ENCODE results near the gene SPACA5.
"Not testable (repeated sequence)": the region's sequence is repeated elsewhere in the genome, so short reads cannot be mapped to it uniquely, and the experiment has no call there.

Gene SPACA5

GRCh38 chrX:48006688-48007087 is at the start of gene SPACA5:
SPACA5 (plus strand) TSS chrX:48006988; CDS start chrX:48007803, 815 bp downstream.
- not testable (repeated sequence) for DNase-seq (ENCODE audit: low read depth in 1 of 2, low spot score in 1 of 2)

- not testable (repeated sequence) for DNase-seq (ENCODE audit: low read depth in 1 of 2, low spot score in 1 of 2)
Observed at GRCh38 chrX:47958206-47958605, 48.6 kb upstream of the SPACA5 start.

DNA sequence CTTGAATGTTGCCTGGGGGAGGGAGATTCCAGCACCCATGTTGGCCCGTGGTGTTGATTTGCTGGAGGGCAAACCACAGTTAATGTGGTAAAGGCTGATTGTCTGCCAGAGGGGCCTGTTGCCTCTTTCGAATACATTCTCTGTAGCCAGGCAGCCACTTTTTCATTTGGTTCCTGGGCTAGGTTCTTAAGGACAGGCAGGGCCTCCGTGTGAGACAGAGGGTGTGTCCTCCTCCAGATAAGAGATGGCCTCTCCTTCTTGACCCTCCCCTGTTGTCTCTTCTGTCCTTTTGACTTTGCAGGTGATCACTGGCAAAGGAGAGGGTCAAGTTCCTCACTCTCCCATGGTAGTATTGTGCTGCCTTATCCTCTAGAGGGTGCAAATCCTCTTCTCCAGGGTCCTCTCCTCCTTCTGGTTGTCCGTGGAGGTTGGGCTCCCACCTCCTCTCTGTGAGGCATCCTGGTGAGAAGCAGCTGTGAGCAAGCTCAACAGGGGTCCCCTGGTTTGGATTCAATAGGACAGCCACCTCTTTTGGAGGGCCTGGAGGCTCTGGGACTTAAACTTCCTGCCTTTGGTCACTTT is 47.9 kb upstream of the SPACA5 start:
- no peak for DNase-seq (ENCODE audit: low read depth in 1 of 2, low spot score in 1 of 2)

DNA sequence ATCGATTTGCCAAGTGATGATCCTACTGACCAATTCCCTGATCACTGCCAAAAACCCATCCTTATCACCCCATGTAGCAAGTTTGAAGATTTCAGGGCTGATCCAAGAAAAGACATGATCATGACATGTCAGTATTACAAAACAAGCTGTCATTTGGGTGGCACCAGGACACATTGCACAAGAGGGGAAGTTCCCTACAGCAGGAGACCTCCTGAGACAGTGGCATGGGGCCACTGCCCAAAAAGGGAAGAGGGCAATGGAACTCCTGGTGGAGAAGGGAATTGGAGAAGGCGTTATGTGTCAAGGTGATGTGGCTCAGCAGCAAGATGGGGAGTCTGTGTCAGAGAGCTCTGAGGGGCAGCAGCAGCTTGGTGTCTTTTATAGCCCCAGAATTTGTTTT is 46.4 kb upstream of the SPACA5 start:
- DNase-seq (ENCODE audit: low read depth in 1 of 2, low spot score in 1 of 2): no peak

DNA sequence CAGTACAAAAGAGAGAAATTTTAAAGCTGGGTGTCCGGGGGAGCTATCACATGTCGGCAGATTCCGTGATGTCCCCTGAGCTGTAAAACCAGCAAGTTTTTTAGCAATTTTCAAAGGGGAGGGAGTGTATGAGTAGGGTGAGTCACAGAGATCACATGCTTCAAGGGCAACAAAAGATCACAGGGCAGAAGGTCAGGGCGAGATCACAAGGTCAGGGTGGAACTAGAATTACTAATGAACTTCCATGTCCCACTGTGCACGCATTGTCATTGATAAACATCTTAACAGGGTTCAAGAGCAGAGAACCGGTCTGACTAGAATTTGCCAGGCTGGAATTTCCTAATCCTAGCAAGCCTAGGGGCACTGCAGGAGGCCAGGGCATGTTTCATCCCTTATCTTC is 45.0 kb upstream of the SPACA5 start:
- DNase-seq (ENCODE audit: low read depth in 1 of 2, low spot score in 1 of 2): not testable (repeated sequence)

GRCh38 chrX:47965526-47965925 is 41.3 kb upstream of the SPACA5 start:
- not testable (repeated sequence) for DNase-seq (ENCODE audit: low read depth in 1 of 2, low spot score in 1 of 2)

DNA sequence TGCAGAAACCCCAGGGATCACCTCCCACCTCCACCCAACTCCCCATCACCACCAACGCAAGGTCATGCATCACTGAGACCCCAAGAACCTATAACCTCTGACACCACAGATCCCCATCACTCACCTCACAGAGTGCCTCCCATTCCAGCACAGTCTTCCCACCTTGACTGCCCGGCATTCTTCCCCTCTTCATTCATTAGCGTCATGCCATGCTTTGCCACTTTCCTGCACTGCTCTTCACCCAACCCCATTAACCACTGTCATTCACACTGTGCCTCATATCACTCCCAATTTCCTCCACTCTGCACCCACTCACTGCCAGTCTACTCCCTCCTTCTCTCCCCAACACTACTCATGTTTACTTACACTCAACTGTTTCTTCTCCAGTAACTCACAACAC is 33.6 kb upstream of the SPACA5 start:
- DNase-seq (ENCODE audit: low read depth in 1 of 2, low spot score in 1 of 2): no peak

GRCh38 chrX:47976254-47977151 is 30.3 kb upstream of the SPACA5 start:
- no peak for DNase-seq (ENCODE audit: low read depth in 1 of 2, low spot score in 1 of 2)

- DNase-seq (ENCODE audit: low read depth in 1 of 2, low spot score in 1 of 2): no peak
Observed at GRCh38 chrX:47991263-47992094, 15.3 kb upstream of the SPACA5 start.

- no peak for DNase-seq (ENCODE audit: low read depth in 1 of 2, low spot score in 1 of 2)
Observed at GRCh38 chrX:47992095-47992380, 14.8 kb upstream of the SPACA5 start.

GRCh38 chrX:47992669-47993068 is 14.1 kb upstream of the SPACA5 start:
- DNase-seq (ENCODE audit: low read depth in 1 of 2, low spot score in 1 of 2): no peak

DNA sequence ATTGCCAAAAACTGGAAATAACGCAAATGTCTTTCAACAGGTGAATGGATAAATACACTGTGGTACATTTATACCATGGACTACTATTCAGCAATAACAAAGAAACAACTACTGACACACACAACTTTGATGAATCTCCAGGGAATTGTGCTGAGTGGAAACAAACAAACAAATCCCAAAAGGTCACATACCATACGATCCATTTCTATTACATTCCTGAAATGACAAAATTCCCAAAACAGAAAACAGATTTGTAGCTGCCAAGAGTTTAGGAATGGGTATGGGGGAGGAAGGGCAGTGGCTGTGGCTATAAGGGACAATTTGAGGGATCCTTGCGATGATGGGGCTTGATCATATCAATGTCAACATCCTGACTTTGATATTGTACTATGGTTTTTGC is 5.5 kb upstream of the SPACA5 start:
- no peak for DNase-seq (ENCODE audit: low read depth in 1 of 2, low spot score in 1 of 2)

- no peak for DNase-seq (ENCODE audit: low read depth in 1 of 2, low spot score in 1 of 2)
Observed at GRCh38 chrX:48002319-48002718, 4.5 kb upstream of the SPACA5 start.

DNA sequence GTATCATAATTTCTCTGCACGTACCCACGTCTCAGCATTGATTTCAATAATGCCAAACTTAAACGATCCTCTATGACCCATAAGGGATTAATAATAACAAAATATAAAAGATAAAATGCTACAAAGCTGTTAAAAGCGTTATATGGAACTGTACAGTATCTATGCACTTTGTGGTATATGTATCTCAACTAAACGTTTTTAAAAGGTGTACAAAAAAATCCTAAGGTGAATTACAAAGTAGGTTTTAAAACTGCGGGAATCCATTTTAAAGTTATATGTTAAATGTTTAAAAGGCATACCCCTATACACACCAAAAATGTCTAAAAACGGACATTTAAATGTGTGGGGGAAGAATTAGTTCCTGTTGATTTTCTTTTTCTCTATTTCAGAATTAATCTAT is 3.9 kb upstream of the SPACA5 start:
- no peak for DNase-seq (ENCODE audit: low read depth in 1 of 2, low spot score in 1 of 2)

DNA sequence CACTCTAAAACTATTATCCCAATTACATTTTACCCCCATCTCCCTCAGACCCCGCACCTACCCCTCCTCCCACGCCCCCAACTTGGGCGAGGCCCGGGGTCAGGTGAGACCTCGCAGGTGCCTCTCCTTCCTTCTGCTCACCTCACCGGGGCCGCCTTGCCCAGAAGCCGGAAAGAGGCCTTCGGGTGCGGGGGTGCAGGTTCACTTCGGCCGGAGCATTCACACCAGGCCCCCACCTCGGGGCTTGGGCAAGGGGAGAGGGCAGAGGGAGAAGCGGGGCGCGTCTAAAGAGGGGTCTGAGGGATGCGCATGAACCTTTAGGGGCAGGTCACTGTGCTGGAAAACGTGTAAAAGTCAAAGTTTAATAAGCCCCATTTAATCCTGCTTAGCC is 3.4 kb upstream of the SPACA5 start:
- no peak for DNase-seq (ENCODE audit: low read depth in 1 of 2, low spot score in 1 of 2)

DNA sequence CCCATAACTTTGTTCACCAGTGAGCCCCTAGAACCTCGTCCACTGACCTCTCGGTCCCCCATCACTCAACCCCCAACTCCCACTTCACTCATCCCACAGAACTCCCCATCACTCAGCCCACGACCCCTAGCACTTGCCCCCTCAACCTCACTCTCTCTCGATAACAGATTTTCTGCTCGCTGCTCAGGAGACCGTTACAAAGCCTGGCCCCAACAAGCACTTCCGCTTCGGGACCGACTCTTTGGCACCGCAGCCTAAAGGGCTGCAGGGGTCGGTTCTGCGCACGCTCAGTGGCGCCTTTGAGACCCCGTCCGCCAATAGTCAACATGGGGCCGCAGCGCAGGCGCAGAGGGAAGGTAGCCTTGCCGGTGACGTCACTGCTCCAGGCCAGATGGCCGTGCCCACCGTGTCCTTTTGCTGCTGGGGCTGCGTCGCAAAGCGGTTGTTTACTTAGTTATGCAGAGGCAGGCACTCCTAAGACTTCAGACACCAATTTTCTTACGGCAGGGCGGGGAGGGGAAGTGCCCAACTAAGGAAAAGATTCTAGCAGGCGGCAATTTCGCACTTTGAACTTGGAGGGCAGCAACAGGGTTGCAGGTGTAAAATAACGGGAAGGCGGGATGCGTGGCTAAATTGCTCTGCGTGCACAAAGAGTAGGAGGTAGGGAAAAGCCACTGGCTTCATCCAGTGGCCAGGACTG is 2.9 kb upstream of the SPACA5 start, which contains the start of gene ZNF182:
Gene ZNF182, minus strand, starts transcription at position 232 of the 700 bp plus-strand sequence. CDS start 1,380 bp downstream, outside the sequence.
- DNase-seq (ENCODE audit: low read depth in 1 of 2, low spot score in 1 of 2): peak; percentile 79 to 83

DNA sequence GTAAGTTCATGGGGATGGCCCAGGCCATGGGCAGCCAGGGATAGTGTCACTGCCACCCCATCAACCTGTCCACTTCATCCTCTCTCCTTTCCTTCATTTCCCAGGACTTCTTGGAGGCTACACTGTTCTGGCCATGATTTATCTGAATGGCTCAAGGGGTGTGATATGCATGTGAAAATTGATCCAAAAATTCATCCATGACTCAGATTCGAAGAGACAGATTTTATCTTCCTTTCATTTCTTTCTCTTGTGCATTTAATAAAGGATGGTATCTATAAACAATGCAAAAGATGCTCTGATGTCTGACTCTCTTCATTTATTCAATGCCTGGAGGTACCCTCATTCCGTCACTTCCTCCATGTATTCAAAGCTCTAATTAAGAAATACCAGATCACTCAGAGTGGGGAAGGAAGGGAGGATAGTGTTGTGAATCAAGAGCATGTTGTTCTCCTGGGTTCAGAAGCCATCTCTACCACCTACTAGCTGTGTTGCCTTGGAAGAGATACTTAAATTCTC is 2.7 kb downstream of the SPACA5 start:
- DNase-seq (ENCODE audit: low read depth in 1 of 2, low spot score in 1 of 2): not testable (repeated sequence)

DNA sequence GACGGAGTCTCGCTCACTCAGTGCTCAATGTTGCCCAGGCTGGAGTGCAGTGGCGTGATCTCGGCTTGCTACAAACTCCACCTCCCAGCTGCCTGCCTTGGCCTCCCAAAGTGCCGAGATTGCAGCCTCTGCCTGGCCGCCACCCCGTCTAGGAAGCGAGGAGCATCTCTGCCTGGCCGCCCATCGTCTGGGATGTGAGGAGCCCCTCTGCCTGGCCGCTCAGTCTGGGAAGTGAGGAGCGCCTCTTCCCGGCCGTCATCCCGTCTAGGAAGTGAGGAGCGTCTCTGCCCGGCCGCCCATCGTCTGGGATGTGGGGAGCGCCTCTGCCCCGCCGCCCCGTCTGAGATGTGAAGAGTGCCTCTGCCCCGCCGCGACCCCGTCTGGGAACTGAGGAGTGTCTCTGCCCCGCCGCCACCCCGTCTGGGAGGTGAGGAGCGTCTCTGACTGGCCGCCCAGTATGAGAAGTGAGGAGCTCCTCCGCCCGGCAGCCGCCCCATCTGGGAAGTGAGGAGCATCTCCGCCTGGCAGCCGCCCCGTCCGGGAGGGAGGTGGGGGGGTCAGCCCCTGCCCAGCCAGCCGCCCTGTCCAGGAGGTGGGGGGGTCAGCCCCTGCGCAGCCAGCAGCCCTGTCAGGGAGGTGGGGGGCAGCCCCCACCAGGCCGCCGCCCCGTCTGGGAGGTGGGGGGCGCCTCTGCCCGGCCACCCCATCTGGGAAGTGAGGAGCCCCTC is 10.0 kb downstream of the SPACA5 start:
- DNase-seq (ENCODE audit: low read depth in 1 of 2, low spot score in 1 of 2): not testable (repeated sequence)

DNA sequence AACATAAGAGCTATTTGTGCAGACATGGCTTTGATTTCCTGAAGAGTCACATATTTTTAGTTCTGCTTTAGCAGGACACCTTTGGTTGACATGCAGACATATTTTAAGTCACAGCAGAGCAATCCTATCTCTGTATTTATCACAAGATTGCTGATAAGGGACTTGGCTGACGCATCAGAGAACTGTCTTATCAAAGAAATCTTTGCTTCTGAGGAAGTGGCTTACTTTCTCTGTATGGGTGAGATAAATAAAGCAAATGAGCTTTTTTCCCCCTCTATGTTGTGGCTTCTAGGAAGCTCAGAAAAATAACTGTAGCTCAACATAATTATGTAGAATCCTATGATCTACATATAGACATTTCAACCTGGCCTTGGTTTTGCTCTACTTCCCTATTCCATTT is 13.1 kb downstream of the SPACA5 start:
- DNase-seq (ENCODE audit: low read depth in 1 of 2, low spot score in 1 of 2): not testable (repeated sequence)

GRCh38 chrX:48020472-48020871 is 13.7 kb downstream of the SPACA5 start:
- DNase-seq (ENCODE audit: low read depth in 1 of 2, low spot score in 1 of 2): not testable (repeated sequence)

All from stimulated activated CD4-positive, alpha-beta T cell treated with anti-CD3 and anti-CD28 coated beads, Interleukin-15, amount 100 ng/mL, for 1 hour (primary cell).